GM19438 (cell line): ENCODE measurements around the gene WWOX.

ENCODE experiments used
- ATAC-seq: cut with Tn5 transposase; IDR thresholded peaks from one replicate; pipeline ENCODE4 v1.9.1; 2021; ENCODE audit warnings: low read depth; ENCODE audit not compliant: unreplicated experiment

The WWOX gene

DNA sequence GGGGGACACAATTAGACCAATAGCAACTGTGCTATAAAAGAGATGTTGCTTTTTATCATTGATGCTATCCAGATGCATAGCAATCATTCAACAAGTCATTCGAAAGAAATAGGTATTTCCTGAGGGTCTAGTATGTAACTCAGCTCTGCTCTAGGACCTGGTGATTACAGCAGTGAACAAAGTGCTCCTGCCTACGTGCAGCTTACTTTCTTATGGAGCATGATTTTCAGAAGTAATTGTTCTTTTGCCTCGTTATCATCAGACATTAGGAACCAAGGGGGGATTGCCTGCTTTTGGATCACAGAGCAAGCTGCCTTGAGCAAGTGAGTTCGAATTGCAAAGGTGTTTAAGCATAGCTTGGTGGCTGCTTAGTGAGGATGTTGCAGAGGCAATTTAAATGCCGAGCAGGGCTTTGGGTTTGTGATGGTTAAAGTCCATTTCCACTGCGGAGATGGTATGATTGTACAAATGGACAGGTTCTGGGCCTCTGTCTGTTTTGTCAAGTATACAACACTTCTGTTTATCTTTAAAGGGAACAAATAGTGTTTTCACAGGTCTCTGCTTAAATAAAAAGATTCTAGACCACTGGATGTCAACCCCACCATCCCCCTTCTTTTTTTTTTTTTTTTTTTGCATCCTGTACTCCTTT lies 41.5 kb downstream of the WWOX start:
- ATAC-seq = no peak

DNA sequence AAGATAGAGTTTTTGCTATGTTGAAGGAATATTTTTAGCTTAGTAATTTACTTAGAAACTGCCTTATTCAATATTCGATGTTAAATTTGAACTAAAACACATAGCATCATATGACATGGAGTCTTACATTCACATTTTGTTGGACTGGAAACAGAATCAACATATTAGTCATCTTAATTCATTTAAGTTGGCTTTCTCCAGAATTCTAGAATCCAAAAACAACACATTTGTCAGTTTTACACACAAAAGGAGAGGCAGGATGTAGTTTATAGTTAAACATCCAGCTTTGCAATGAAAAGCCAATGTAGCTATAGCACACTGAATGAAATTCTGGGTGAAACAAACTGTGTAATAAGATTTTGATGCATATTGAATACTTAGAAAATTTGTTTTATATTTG lies 43.3 kb downstream of the WWOX start:
- ATAC-seq = no peak

DNA sequence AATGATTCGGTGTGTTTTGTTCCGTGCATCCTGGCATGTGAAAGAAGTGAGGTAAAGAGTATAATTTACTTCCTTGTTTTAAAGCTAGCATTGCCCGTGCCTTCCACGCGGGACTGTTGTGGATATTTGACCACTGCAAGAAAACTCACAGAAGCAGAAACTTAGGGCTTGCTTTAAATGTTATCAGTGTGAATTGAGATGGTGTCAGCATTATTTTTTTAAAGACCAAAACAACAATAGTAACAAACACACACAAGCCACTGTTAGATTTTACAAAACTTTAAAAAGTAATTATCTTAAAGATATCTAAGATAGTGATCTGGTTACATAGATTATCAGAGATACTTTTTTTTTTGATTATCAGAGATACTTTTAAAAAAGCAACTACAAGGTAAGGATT lies 47.4 kb downstream of the WWOX start:
- no peak for ATAC-seq

DNA sequence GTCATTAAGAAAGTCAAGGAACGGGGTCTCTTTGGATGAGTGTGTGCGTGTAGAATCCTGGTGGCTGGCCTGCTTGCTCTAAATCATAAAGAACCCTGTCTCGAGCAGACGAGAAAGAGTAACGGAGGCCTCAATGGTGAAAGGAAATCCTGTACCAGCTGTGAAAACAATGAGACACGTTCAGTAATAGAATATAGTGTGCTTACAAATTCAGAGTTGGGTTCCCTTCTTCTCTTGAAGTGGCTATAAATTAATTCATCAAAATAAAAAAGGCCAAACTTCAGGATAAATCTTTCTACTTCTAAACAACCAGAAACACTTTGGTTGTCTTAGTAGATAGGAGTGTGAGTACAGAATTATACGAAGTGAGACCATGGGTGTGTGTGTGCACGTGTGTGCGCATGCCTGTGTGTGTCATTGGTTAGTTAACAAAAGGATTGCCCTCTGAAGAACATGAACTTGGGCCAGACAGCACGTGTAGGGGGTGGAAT lies 48.5 kb downstream of the WWOX start:
- ATAC-seq = no peak

DNA sequence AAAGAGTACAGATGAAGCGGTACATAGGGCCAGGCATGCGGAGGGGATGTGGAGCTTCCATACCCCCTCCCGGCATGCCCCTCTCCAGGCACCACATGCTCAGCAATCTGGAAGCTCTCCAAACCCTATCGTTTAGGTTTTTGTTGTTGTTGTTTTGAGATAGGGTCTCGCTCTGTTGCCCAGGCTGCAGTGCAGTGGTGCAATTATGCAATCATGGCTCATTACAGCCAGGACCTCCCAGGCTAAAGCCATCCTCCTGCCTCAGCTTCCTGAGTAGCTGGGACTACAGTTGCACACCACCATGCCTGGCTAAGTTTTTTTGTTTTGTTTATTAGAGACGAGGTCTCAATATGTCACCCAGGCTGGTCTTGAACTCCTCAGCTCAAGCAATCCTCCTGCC lies 50.8 kb downstream of the WWOX start:
- ATAC-seq = no peak

DNA sequence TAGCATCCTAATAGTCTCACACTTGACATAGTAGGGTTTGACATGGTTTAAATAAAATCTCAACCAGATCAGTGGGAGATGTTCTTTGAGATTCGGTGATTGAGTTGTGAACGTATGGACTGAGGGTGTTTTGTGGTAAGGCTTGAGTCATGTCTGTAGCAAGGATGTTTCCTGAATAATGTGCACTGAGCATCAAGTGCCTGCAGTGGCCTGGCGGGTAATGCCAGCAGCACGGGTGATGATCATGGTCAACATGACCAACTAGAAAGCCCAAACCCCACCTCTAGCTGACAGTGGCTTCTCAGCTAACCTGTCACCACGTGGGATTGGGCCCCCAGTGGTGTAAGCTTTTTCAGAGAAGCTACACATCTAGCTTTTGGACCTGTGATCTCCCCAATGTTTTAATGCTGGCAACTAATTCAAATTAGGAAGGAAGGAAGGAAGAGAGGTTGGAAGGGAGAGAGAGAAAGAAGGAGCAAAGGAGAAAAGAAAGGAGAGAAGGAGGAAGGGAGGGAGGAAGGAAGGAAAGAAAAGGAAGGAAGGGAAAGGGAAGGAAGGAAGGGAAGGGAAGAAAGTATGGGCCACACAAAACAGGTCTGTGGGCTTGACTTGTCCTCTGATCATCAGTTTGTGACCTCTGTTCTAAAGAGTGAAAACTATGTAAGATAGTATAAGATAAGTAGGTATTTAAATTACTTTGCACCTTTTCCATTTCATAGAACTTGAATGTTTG lies 55.4 kb downstream of the WWOX start:
- no peak for ATAC-seq

DNA sequence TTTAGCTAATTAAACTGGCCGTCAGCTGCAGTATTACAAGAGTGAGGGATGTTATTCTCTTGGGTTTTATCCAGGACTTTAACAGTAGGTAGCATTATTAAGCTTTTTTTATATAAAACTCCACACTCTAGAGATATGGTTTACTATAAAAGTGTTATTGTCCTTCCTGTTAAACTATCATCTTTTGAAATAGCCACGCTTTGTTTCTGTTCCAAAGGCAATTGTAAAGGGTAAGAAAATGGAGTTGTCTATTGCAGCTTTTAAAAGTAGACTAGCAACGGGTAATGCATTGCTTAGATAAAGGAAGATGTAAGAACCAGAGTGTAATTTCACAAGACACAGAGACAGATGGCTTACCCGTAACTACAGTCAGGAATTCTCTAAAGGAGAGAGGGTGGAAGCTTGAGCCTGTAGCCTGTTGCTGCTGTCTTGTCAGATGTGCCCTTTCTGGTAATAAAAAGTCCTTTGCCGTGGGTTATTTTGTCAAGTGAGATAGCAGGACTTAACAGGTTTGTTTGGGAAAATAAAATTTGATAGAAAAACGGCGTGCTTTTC lies 56.4 kb downstream of the WWOX start:
- ATAC-seq = no peak

DNA sequence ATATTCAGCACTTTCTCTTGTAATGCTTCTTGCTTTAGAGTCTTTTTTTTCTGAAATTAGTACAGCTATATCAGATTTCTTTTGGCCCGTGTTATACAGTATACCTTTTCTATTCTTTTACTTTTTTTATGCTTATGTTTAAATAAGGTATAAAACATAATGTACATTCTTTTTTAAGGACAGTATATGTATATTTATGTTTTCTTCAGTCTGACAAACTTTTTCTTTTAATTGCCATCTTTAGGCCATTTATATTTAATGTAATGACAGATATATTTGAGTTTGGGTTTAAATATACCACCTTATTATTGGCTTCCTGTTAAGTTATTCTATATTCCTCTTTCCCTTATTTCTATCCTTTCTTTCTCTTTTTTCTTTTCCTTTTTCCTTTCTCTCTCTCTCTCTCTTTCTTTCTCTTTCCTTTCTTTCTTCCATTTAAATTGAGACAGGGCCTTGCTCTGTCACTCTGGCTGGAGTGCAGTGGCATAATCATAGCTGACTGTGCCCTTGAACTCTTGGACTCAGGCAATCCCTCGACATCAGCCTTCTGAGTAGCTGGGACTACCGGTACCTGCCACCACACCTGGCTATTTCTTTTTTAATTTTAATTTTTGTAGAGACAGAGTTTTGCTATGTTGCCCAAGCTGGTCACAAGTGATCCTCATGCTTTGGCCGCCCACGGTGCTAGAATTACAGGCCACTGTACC lies 61.7 kb downstream of the WWOX start:
- ATAC-seq = no peak

DNA sequence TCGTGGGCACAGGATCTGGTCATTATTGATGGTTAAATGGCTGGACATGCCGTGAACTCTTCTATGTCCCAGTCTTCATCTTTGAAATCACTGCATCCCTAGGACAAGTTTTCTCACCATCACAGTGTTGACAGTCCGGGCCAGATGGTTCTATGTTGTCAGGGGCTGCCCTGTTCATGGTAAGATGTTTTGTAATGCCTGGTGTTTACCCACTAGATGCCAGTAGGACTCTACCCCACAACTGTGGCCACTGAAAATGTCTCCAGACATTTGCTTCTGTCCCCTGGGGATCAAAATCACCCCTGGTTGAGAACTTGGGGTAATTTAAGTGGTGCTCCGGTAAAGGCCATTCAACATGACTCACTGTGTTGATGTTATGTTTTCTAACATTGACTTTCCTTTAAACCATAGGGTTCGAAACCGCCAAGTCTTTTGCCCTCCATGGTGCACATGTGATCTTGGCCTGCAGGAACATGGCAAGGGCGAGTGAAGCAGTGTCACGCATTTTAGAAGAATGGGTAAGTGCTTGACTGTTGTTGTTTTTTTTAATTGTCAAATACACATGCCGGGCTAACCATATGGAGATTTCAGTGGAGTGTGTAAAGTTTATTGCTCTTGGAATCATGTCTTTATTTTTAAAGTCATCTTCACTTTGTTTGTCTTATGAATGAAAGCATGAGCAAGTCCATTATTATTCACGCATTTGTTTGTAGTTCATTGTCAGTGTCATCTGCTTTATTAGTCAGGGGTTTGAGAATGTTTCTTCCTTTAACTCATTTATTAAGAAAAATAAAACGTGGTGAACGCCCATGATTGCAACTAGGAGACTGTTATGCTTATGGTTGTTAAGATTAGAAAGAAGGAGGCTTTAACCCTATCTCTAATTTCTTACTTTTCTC lies 64.6 kb downstream of the WWOX start:
- ATAC-seq = no peak

DNA sequence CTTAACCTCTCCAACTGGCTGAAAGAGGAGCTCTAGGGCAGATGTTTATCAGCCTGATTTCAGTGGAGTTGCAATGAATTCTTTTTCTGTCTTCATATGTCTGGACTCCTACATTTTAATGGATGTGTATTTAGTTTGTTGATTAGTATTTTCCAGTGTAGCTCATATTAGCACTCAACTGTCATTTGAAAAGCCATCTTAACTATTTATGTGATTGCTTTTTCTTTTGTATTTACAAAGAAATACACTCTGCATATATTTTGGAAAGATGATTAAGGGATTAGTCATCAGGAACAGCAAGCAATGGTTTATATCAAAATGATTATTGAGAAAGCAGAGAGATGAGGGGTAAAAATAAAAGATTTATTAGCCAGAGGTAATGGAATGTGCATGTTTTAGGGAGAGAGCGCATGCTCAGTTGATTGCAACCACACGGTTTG lies 71.1 kb downstream of the WWOX start:
- ATAC-seq = no peak

DNA sequence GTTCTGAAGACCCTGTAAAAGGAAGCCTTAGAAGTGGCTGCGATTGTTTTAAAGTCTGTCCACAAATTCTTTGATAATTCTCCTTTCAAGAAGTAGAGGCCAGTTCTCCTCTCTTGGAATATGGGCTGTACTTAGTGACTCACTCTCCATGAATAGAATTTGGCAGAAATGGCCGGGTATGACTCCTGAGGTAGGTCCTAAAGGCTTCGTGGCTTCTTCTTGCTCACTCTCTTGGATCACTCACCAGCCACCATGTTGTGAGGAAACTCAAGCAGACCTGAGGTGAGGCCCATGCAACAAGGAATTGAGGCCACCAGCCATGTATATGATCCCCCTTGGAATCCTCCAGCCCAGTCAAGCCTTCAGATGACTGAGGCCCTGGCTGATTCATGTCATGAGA lies 75.8 kb downstream of the WWOX start:
- no peak for ATAC-seq

DNA sequence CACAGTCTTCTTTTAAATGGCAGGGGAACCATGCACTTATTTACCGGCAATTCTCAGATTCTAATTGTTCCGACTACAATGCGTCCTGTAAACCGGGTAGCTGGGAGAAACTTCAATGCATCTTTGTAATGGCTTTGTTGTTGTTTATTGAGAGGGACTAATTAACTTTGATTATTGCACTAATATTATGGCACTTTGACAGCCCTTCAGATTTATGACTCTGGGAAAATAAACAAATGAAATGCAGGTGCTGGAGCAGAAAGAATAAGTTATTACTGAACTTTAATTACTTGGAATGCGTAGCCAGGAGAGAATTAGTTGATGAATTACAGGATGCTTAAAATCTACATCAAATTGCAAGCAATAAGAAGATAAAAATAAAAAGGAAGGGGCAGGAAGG lies 77.0 kb downstream of the WWOX start:
- ATAC-seq = no peak

DNA sequence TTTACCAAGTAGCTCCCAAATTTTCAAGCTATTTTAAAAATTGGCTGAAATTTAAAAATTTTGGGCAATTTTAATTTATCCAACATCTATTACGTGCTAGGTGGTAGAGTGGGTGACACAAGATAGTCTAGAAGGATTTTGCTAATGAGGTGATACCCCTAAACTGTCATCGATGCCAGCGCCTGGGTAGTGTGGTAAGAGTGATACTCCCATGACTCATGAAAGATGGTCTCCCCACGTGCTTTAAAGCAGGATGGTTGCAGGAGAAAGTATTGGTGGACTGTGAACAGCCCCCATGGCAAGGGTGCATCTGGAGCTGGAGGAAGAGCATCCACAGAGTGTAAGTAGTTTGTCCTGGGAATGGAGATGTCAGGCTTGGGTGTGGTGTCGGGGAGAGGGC lies 77.8 kb downstream of the WWOX start:
- no peak for ATAC-seq

DNA sequence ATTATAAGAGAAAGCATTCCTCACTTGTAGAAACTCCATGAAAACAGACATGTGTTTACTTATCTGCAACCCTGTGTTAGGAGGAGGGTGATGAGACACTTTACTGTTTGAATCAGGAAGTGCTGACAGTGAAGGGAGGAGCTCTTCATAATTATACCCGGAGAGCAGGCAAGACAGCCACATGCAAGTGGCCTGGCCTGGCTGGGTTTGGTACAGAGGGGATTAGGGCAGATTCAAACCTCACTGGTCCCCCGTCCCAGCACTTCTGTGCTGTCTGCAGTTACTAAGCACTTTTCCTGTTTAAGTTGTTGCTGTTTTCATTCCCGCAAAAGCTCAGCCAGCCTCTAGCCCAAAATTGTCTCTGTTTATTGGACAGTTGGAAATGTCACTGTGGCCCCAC lies 78.5 kb downstream of the WWOX start:
- no peak for ATAC-seq

DNA sequence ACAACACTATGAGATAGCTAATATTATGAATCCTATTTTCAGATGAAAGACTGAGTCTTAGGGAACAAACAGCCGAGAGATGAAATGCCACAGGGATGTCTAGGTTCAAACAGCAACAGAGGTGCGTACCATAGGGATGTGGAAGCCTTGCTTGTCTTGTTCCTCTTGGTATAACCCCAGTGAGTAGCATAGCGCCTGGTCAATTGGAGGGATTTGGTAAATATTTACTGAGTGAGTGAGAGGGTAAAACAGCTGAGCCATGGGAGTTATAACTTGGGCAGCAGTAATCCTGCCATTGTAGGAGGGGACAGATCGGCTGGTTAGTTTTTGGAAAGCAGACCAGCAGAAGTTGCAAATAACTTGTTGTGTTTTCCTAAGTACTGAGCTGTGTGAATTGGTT lies 80.2 kb downstream of the WWOX start:
- no peak for ATAC-seq

DNA sequence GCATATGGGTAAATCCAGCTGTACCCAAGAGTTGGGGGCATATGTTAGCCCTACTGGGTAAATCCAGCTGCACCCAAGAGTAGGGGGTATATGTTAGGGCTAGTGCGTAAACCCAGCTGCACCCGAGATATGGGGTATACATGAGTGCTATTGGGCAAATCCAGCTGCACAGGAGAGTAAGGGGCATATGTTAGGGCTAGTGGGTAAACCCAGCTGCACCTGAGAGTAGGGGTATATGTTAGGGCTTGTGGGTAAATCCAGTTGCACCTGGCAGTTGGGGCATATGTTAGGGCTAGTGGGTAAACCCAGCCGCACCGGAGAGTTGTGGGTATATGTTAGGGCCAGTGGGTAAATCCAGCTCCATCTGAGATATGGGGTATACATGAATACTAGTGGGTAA lies 80.9 kb downstream of the WWOX start:
- no peak for ATAC-seq

DNA sequence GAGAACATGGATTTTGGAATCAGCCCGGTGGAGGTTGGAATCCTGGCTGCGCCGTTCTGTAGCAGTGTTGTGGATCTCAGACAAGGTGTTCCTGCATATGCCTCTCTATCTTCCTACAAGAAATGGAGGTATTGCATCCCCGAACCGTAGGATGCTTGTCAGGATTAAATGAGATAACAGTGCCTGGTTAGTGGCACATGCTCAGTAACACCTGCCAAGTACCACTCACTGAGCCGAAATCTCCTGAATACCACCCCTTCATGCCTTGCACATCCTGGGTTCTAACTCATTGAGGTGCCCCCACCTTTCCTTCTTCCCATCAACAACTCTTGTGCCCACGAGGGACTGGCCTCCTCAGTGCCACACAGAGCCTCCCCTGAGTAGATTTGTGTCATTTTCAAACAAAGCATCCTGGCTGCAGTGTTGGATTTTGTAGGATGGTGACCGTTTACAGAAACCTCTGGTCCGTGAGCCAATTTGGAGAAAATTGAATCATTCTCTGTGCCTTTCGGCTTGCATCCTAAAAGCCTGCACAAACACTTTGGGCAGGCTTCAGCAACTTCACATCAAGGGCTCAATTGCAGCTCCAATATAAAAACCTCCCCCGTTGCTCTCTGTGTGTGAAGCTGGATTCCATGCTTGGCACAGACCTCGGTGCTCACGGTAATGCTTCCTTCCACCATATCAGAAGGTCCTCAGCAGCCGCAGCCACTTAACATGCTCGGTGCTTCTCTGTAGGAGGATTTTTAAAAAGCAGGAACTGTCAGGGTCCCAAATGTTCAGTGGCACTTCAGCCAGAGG lies 84.2 kb downstream of the WWOX start:
- no peak for ATAC-seq

DNA sequence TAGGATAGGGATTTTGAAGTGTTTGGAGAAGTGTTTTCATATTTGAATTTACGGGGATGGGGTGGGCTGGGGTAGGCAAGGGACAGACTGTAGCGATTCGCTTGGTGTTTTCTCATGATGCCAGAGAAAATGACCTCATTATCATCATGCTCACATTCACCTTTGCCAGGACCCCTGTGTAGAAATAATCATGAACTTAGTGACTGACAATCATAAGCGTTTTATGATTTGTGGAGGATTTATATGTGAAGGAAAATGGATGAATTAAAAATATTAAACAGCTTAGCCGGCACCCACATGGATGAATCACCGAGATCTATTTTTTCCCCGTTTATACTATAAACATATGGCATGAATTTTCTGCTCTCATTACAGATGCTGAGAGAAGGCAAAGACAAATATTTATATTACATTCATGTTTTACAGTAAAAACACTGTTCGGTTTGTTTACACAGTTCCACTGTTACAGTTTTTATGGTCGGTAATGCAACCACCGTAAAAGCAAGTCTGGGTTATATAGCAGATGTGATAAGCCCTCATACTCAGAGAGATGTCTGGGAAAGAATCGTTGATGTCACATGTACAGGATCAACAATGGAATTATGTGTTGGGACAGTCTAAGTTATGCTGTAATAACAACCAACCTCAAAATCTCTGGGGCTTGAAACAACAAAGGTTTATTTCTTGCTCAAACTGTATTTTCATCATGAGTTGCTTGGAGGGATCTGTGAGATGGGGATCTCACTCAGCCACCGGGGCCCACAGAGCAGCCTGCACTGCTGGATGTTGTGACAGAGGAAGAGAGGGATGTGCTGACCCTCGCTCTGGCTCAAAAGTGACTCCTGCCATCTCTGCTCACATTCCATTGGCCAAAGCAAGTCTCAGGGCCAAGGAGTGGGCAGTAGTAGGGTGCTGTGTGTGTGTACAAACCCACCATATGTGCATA lies 85.1 kb downstream of the WWOX start:
- no peak for ATAC-seq

DNA sequence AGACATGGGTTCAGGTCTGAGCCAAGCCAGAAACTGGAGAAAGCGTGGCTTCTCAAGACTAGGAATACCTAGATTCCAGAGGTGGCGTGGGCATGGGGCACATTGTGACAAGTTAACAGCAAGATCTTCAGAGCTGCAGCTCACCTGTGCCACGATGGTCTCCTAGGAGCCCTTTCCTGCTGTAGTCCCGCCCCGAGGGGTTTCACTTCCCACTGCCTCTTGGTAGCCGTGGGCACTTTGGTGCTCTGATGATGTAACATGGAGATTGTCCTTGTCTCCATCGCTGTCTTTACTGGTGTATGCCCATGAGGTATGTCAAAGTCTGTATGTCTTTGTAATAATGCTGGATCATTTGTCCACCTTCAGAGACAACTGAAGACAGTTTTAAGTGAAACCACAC lies 89.7 kb downstream of the WWOX start:
- no peak for ATAC-seq
